ENCODE measurements around the gene HOPX. TPM values are rescaled to one million over a fixed set of nuclear protein-coding genes. Genes with fewer than 3 reads are reported as not detected.

The HOPX gene
- total RNA-seq, 2 donors from 2014 or later, result 1.5 to 5.7 TPM

GRCh38 chr4:56630876-56631666, 50.0 kb downstream of the HOPX start:
- Histone ChIP-seq H3K9ac (ENCODE audit: low read depth in 2 of 2, low read length in 2 of 2) (no peak overlapping the region), H3K27me3 (no peaks in the 10 kb centered on the region), H3K4me1 (no peaks in the 10 kb centered on the region), H3K27ac (no peak overlapping the region), H3K36me3 (no peaks in the 10 kb centered on the region), H3K9me3 (no peaks in the 10 kb centered on the region), H3K4me3 (no peak overlapping the region)
- intact Hi-C loops (cut with DNase I), result no loop called here
- DNase-seq, result no peak
- no peak for TF ChIP-seq CTCF (IDR thresholded peaks at IDR 0.05)

DNA sequence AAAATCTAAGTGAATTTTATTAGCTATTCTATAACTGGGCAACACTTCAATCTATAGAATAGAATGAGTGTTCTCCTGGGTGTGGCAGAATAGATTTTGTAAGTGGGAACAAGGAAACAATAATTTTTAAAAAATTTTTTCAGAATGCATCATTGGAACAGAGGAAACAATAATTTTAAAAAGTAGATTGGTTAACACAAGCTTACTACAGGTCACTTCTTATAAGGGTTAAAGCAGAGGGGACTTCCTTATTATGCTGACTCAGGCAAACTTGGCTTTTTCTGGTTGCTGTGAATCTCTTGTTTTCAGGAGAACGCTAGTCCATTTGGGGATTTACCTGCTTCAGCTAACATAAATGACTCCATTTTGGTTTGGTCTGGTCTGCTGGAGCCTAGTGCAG, 52.5 kb downstream of the HOPX start:
- H3K9me3 ChIP-seq, result no peaks in the 10 kb centered on the region
- no peaks in the 10 kb centered on the region for H3K4me1 ChIP-seq
- H3K27me3 ChIP-seq, result no peaks in the 10 kb centered on the region
- no peak overlapping the region for H3K9ac ChIP-seq (ENCODE audit: low read depth in 2 of 2, low read length in 2 of 2)
- H3K36me3 ChIP-seq, result no peaks in the 10 kb centered on the region
- H3K27ac ChIP-seq, result no peak overlapping the region
- no peak overlapping the region for H3K4me3 ChIP-seq
- no peak for TF ChIP-seq CTCF (IDR thresholded peaks at IDR 0.05)
- no peak for DNase-seq
- intact Hi-C loops (cut with DNase I), result no loop called here

DNA sequence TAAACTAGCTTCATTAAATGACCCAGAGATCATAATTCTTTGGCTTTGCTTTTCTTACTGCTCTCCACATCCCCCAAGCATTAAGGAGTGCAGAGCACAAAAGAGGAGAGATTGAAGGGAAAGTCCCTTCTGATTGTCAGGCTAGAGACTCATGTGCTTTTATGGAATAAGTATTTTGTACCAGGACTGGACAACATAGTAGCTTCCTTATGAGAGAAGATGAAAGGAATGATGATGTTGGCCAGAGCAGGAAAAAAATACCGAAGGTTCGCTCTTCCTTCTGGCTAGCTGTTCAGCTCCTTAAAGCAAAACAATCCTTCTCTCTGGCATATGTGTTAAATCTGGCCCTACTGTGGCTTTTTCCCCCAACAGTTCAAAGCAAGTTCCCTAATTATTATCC, 53.1 kb downstream of the HOPX start:
- Histone ChIP-seq H3K36me3 (no peaks in the 10 kb centered on the region), H3K27ac (no peak overlapping the region), H3K27me3 (no peaks in the 10 kb centered on the region), H3K9me3 (no peaks in the 10 kb centered on the region), H3K4me1 (no peaks in the 10 kb centered on the region), H3K4me3 (no peak overlapping the region), H3K9ac (ENCODE audit: low read depth in 2 of 2, low read length in 2 of 2) (no peak overlapping the region)
- DNase-seq, result no peak
- intact Hi-C loops (cut with DNase I), result no loop called here
- no peak for TF ChIP-seq CTCF (IDR thresholded peaks at IDR 0.05)

- no peaks in the 10 kb centered on the region for H3K4me1 ChIP-seq
- no peaks in the 10 kb centered on the region for H3K36me3 ChIP-seq
- no peaks in the 10 kb centered on the region for H3K27me3 ChIP-seq
- intact Hi-C loops (cut with DNase I), result no loop called here
- H3K9ac ChIP-seq (ENCODE audit: low read depth in 2 of 2, low read length in 2 of 2), result no peak overlapping the region
- no peak overlapping the region for H3K4me3 ChIP-seq
- no peak for TF ChIP-seq CTCF (IDR thresholded peaks at IDR 0.05)
- no peaks in the 10 kb centered on the region for H3K9me3 ChIP-seq
- no peak for DNase-seq
- H3K27ac ChIP-seq, result no peak overlapping the region
Measured at GRCh38 chr4:56627375-56627774, 53.7 kb downstream of the HOPX start.

GRCh38 chr4:56626963-56627362, 54.1 kb downstream of the HOPX start:
- intact Hi-C loops (cut with DNase I), result no loop called here
- H3K27me3 ChIP-seq, result no peaks in the 10 kb centered on the region
- H3K36me3 ChIP-seq, result no peaks in the 10 kb centered on the region
- no peak for TF ChIP-seq CTCF (IDR thresholded peaks at IDR 0.05)
- no peak for DNase-seq
- no peaks in the 10 kb centered on the region for H3K9me3 ChIP-seq
- no peak overlapping the region for H3K9ac ChIP-seq (ENCODE audit: low read depth in 2 of 2, low read length in 2 of 2)
- H3K27ac ChIP-seq, result no peak overlapping the region
- no peaks in the 10 kb centered on the region for H3K4me1 ChIP-seq
- no peak overlapping the region for H3K4me3 ChIP-seq

Data from colonic mucosa (tissue), 4 donors.